Effector memory CD4-positive, alpha-beta T cell (primary cell): ENCODE data around the gene ABCA13.

Experiments
- DNase-seq, 3 donors: peaks; one replicate each; pipeline ENCODE4 v3.0.0-alpha.2; 2020
- H3K27ac ChIP-seq: 2 replicates; pipeline ENCODE4 v1.7.0; 2013; ENCODE audit warnings: mild to moderate bottlenecking, low read length, moderate library complexity; ENCODE audit not compliant: insufficient read depth, poor library complexity, severe bottlenecking
- H3K27me3 ChIP-seq: replicated peaks from 2 replicates; pipeline ENCODE4 v1.7.0; 2013; ENCODE audit warnings: mild to moderate bottlenecking, low read length; ENCODE audit not compliant: insufficient read depth, control insufficient read depth, poor library complexity, severe bottlenecking
- H3K36me3 ChIP-seq: 2 replicates; pipeline ENCODE4 v1.7.0; 2013; ENCODE audit warnings: mild to moderate bottlenecking, low read length, moderate library complexity; ENCODE audit not compliant: control insufficient read depth, insufficient read depth
- H3K4me1 ChIP-seq: 2 replicates; pipeline ENCODE4 v1.7.0; 2013; ENCODE audit warnings: low read length, mild to moderate bottlenecking; ENCODE audit not compliant: control insufficient read depth, insufficient read depth, poor library complexity, severe bottlenecking
- H3K4me3 ChIP-seq: 2 replicates; pipeline ENCODE4 v1.7.0; 2013; ENCODE audit warnings: low read length, low read depth, mild to moderate bottlenecking; ENCODE audit not compliant: insufficient read depth, poor library complexity, severe bottlenecking
- H3K9me3 ChIP-seq: 2 replicates; pipeline ENCODE4 v1.7.0; 2013; ENCODE audit warnings: mild to moderate bottlenecking, low read length, moderate library complexity; ENCODE audit not compliant: control insufficient read depth

The ABCA13 gene

DNA sequence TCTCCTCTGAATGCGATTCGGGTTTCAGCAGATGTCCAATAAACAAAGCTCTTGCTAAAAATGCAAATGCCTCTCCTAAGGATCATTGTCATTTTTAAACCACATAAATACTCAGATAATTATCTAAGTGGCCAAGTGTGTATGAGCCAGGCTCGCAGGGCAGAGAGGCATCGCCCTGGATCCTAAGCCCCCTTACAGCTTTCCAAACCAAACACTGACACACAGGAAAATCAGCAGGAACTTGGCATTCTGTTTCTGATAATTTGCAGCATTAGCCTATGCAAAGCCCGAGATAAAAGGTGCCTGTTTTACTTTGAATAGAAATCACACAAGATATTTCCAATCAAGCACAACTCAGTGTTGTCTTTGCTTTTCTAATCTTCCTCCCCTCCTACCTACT lies 134.4 kb downstream of the ABCA13 start:
- Histone ChIP-seq H3K4me1 (no peaks in the 10 kb centered on the region), H3K27ac (no peak overlapping the region), H3K27me3 (no peaks in the 10 kb centered on the region), H3K4me3 (no peak overlapping the region), H3K36me3 (no peaks in the 10 kb centered on the region), H3K9me3 (no peaks in the 10 kb centered on the region)
- DNase-seq: no peak

DNA sequence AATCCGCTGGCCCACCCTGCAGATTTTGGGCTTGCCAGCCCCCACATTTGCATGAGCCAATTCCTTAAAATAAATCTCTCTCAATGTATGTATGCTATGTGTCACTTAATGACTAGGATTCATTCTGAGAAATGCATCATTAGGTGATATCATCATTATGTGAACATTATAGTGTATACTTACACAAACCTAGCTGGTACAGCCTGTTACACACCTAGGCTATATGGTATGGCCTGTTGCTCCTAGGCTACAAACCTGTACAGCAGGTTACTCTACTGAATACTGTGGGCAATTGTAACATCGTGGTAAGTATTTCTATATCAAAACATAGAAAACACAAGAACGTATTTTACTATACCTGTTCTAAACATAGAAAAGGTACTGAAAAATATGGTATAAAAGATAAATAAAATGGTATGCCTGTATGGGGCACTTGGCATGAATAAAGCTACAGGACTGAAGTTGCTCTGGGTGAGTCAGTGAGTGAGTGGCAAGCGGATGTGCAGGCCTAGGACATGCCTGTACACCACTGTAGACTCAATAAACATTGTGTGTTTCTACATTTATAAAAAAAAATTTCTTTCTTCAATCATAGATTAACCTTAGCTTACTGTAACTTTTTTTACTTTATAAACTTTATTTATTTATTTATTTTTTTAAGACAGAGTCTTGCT lies 135.9 kb downstream of the ABCA13 start:
- Histone ChIP-seq H3K4me3 (no peak overlapping the region), H3K4me1 (no peaks in the 10 kb centered on the region), H3K36me3 (no peaks in the 10 kb centered on the region), H3K27ac (no peak overlapping the region), H3K27me3 (no peaks in the 10 kb centered on the region), H3K9me3 (no peaks in the 10 kb centered on the region)
- no peak for DNase-seq

DNA sequence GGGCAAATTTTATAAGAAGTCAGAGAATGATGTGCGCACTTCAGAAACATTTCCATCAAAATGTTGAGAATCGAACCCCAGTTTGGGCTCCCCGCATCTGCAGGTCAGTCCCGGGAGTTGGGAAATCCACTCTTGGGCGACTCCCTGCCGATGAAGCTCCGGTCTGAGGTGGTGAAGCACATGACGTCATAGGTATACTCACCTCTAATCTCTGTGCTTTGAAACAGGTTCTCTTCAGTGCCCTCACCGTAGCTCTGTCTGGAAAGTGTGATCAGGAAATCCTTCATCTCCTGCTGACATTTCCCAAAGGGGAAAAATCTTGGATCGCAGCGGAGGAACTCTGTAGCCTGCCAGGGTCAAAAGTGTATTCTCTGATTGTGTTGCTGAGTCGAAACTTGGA lies 138.5 kb downstream of the ABCA13 start:
- Histone ChIP-seq H3K4me1 (no peaks in the 10 kb centered on the region), H3K4me3 (no peak overlapping the region), H3K36me3 (no peaks in the 10 kb centered on the region), H3K9me3 (no peaks in the 10 kb centered on the region), H3K27ac (no peak overlapping the region), H3K27me3 (no peaks in the 10 kb centered on the region)
- DNase-seq: no peak

DNA sequence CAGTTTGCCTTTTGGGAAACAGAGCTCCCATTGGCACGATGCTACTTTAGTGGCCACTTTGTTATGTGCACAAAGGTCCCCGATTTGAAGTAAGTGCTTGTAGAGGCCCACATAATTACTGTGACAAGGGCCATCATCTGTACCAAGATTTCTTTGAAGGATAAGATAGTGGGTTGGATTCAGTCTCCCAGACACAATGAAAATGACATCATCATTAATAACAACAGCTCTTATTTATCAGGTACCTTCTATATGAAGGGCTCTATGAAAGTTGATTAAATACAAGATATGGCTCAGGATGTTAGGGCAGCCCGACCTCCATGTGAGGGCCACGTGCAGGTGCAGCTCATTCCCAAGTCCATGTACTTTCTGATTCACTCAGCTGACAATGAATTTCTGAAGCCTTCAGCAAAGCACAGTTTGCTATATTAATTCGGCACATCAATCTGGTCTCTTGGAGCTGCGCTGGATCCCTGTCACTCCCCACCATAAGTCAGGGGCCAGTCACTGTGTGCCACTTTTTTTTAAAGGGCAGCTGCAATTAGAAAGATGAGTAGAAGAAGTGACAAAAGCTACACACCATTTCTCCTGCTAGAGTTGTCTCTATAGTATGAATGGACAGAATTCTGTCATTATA lies 140.3 kb downstream of the ABCA13 start:
- no peaks in the 10 kb centered on the region for H3K36me3 ChIP-seq
- no peaks in the 10 kb centered on the region for H3K27me3 ChIP-seq

DNA sequence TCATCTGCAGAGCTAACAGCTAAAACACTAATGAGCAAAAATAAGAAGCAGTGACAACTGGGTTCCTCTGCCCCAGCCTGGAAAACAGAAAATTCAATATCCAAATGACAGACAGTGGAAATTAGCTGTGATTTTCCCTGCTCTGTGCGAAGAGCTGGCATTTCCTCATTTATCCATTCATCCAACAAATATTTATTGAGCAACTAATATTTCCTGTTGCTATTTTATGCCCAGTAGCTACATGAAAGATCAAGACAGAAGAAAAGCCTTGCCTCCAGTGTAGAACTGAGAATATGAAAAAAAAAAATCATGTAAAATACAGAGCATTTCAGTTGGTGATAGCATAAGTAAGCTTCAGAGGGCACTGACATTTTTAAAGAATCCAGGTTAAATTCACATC lies 140.9 kb downstream of the ABCA13 start:
- H3K4me1 ChIP-seq: no peaks in the 10 kb centered on the region
- no peak overlapping the region for H3K4me3 ChIP-seq
- no peaks in the 10 kb centered on the region for H3K27me3 ChIP-seq
- no peak overlapping the region for H3K27ac ChIP-seq
- H3K36me3 ChIP-seq: no peaks in the 10 kb centered on the region
- H3K9me3 ChIP-seq: no peaks in the 10 kb centered on the region
- DNase-seq: no peak

More for the DNA sequence above, 140.3 kb downstream of the ABCA13 start:
- Histone ChIP-seq H3K4me3 (no peak overlapping the region), H3K27ac (no peak overlapping the region), H3K9me3 (no peaks in the 10 kb centered on the region), H3K4me1 (no peaks in the 10 kb centered on the region)
- no peak for DNase-seq

DNA sequence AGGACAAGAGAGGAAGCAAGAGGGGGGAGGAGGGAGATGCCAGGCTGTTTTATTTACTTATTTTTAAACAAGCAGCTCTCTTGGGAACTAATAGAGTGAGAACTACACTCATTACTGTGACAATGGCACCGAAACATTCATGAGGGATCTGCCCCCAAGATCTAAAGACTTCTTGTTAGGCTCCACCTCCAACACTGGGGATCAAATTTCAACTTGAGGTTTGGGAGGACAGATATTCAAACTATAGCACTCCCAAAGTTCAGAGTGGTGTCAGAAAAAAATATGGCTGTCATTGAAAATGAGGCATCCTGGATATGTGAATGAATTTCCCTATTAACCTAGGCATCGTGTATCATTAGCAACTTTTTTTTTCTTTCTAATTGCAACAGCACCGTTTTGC lies 145.5 kb downstream of the ABCA13 start:
- DNase-seq: no peak
- no peaks in the 10 kb centered on the region for H3K27me3 ChIP-seq
- H3K9me3 ChIP-seq: no peaks in the 10 kb centered on the region
- no peaks in the 10 kb centered on the region for H3K4me1 ChIP-seq
- no peaks in the 10 kb centered on the region for H3K36me3 ChIP-seq
- no peak overlapping the region for H3K4me3 ChIP-seq
- H3K27ac ChIP-seq: no peak overlapping the region

DNA sequence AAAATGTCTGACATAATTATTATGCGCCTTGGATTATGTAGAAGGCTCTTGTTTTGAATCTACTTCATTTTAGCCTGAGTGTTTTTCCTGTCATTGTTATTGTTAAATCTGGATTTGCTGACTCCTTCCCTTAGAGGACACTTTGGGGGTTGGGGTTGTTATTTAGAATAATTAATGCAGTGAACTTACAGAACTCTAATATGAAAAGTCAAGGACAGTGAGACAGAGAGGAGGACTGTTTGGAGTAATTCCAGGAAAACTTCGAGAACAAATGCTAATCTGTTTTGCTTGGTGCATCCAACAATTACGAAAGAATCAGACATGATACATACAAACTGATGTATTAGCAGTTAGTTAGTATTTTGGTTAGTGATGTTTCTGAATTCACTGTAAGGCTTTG lies 146.1 kb downstream of the ABCA13 start:
- Histone ChIP-seq H3K9me3 (no peaks in the 10 kb centered on the region), H3K4me1 (no peaks in the 10 kb centered on the region), H3K27ac (no peak overlapping the region), H3K36me3 (no peaks in the 10 kb centered on the region), H3K27me3 (no peaks in the 10 kb centered on the region), H3K4me3 (no peak overlapping the region)
- no peak for DNase-seq

DNA sequence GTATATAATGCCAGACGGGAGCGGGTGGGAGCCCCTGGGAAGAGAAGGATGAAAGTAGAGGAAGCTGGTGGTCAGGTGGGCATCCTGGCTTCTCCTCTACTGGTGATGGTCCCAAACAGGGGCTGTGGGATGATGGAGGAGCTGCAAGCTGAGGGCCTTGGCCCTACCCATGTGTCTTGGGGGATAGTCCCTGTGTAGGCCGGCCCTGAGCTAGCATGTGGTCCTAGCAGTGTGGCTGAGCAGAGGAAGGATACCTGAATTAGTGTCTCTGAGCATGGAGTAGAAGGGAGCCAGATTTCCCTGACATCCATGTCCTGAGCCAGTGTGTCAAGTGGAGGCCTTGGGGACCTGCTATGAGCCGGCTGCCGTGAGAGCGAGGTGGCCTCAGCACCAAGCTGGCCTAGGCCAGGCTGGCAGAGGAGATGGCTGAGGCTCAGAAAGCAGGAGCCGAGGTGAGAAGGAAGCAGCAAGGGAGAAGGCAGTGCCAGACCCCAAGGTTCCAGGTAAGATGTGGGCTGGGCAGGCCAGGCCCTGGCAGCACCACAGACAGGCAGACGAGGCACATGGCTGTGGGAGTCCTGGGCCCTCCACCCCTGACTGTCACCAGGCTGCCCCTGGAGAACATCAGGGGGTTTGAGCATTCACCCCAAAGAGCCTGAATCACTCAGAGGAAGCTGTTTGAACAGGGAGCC lies 150.2 kb downstream of the ABCA13 start:
- no peak overlapping the region for H3K27ac ChIP-seq
- H3K4me1 ChIP-seq: no peaks in the 10 kb centered on the region
- H3K36me3 ChIP-seq: no peaks in the 10 kb centered on the region
- no peak overlapping the region for H3K4me3 ChIP-seq
- H3K27me3 ChIP-seq: no peaks in the 10 kb centered on the region
- H3K9me3 ChIP-seq: no peaks in the 10 kb centered on the region
- DNase-seq: no peak

DNA sequence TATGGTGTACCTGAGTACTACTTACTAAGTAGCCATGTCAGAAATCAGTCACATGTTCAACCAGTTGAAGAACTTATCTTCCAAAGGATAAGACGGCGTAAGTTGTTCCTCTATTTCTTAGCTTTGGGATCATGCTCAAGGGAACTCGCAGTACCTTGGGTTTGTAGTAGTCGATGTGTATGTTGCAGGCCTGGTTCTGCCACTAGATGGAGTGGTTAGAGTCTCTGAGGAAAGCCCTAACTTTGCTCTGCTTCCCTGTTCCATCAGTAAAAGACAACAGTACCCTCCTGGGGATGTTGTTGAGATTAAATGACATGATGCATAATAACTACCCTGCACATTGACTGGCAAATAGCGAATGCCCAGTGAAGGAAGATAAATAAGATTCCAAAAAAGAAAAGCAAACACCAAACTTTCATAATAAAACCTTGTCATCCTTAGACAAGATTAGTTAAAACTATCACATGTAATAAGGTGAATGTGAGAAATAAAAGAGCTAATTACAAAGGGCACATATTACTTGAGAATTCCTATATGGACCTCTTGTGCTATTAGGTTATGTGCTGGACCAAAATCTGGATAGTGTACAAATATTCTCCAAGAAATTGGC lies 165.9 kb downstream of the ABCA13 start:
- no peaks in the 10 kb centered on the region for H3K36me3 ChIP-seq
- H3K9me3 ChIP-seq: no peaks in the 10 kb centered on the region
- no peak for DNase-seq
- no peaks in the 10 kb centered on the region for H3K4me1 ChIP-seq
- no peak overlapping the region for H3K27ac ChIP-seq
- no peaks in the 10 kb centered on the region for H3K27me3 ChIP-seq
- H3K4me3 ChIP-seq: no peak overlapping the region

DNA sequence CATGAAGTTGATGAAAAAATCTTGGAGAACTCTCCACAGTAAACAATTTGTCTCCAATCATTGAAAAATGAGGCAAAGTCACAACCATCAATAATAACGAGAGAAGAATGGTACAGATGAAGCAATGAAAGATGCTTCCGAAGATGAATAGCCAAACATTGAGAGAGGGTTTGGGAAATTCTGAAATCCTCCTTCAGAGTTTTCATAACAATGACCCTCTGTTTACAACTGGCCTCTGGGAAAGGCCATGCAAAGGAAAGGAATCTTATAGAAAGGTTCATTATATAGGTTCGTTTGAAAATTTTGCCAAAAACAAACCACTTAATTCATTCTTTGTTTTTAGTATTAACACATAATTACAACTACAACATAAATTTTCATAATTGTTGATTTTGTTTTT lies 166.5 kb downstream of the ABCA13 start:
- no peak overlapping the region for H3K27ac ChIP-seq
- DNase-seq: no peak
- no peaks in the 10 kb centered on the region for H3K36me3 ChIP-seq
- no peaks in the 10 kb centered on the region for H3K27me3 ChIP-seq
- no peaks in the 10 kb centered on the region for H3K4me1 ChIP-seq
- no peak overlapping the region for H3K4me3 ChIP-seq
- no peaks in the 10 kb centered on the region for H3K9me3 ChIP-seq
